ENCODE data around the gene YIPF5.

YIPF5 gene

GRCh38 chr5:144122081-144122480 is 48.4 kb downstream of the YIPF5 start:
- DNase-seq = no peak

- DNase-seq = no peak
These were observed 48.9 kb downstream of the YIPF5 start for GRCh38 chr5:144121577-144121976.

GRCh38 chr5:144120661-144121180 is 49.7 kb downstream of the YIPF5 start:
- no peak for DNase-seq

- no peak for DNase-seq
These were observed 53.0 kb downstream of the YIPF5 start for GRCh38 chr5:144117412-144117811.

- DNase-seq = no peak
These were observed 55.9 kb downstream of the YIPF5 start for GRCh38 chr5:144114571-144114970.

All from NCI-H1092 (cell line).